ENCODE results near the gene SIRPG.
"Not testable (repeated sequence)": the region's sequence is repeated elsewhere in the genome, so short reads cannot be mapped to it uniquely, and the experiment has no call there.

Gene SIRPG

DNA sequence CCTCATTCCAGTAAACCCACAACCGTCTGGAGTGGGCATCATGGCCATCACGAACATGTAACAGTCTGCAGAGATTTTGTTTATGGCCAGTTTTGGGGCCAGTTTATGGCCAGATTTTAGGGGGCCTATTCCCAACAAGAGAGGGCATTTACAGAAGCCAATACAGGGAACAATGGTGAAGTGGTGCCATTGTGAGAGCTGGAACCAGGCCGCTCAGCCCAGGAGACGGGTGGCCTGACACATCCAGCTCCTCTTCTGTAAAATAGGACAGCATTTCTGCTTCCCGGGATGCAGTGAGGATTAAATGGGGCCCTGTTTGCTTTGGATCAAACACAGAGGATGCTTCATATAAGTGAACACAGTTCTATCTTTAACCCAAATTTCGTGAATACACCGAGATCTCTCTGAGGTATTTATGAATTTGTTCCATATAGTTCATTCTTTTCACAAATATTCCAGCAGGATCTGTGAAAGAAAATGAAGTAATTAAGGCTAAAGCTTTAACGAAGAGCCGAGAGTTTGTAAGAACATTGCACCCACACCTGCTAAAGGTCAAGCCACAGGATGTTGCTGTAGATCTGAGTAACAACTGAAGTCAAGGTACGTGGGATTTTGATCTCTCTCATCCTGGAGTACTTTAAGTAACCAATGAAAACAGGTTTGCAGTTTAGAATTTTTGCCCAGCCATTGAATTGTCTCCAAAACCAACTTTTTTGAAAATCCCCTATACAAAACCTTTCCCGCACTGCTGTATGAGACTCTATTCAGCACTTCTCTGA is 14.5 kb upstream of the SIRPG start:
- no peak for DNase-seq

DNA sequence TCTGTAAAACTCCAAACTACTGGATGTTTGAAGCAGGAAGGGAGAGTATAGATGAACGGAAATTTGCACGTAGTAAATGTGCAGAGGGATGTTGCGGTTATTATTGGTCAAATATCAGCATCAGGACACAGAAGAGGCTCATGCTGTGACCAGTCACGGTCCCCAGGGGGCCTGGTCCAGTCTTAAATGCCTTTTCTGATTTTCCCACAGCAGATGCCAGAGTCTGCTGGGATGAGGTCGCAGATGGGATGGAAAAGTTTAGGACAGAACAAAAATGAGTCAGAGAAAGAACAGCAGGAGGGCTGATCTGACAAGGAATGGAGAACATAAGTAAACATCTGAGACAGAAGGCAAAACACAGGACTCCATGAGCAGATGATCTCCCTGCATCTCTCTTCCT is 11.7 kb upstream of the SIRPG start:
- DNase-seq: no peak

DNA sequence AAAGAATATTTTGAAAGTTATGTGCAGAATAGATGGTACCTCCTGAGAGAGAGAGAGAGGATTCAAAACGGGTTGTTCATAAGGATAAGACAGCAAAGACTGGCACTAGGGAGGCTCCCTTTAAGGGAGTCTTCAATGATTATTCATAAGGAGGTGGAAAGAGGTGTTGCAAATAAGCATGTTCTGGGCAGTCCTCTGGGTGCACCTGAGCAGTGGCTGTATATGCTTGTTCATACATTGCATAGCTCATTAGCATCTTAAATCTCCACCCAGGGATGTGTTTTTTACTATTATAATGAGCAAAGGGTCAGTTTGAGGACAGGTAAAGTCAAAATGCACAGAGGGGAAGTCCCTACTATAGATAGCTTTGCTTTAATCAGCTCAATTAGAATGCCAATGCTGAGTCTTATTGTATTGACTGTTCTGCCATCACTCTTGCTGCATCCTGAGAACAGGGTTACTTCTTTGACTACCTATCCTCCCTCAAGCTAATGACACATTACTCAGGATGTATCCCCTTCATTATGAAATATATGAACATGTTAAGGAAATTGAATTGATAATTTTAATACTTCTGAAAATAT is 10.0 kb upstream of the SIRPG start:
- no peak for DNase-seq

DNA sequence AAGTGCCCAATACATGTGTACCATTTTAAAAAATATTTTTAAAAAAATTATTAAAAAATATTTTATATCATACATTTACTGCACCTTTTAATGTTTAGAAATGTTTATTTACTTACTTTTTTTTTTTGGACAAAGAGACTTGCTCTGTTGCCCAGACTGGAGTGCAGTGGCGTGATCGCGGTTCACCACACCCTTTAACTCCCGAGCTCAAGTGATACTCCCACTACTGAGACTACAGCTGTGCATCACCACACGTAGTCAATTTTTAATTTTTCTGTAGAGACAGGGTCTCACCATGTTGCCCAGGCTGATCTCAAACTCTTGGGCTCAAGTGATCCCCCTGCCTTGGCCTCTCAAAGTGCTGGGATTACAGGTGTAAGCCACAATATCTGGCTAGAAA is 9.2 kb upstream of the SIRPG start:
- DNase-seq: no peak

DNA sequence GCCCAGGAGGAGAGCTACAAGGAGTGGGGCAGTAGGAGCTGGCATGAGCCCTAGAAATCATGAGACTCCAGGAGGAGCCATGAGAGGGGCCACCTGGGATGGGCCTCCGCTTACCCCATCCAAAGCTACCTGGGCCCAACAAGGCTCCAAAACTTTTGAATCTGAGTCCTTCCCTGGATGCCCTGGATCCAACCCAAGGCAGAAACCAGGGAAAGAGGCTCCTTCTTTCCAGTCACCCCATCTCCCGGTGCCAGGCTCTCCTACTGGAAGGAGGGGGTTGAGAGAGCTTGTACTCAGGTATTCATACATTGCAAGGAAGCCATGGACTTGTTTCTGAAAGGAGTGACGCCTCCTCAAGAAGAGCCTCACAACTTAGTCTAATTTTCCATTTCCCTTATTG is 7.8 kb upstream of the SIRPG start:
- no peak for DNase-seq

DNA sequence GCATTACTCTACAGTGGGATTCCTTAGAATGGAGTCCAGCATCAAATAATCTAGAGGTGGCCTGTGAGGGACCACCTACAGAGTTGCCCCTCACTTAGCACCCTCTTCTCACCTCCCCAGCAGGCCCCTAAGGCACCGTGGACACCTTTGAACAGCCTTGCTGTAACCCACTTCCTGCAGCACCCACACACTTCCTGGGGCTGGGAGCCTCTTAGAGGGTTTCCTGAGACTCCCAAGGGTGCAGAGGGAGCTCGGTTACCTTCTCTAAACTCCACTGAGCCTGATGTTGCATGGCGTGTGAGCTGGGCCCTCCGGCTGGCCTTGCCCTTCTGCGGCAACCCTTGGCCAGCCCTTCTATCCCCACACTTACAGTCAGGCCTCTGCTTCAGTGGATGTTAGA is 7.3 kb upstream of the SIRPG start:
- peak; percentile 83 for DNase-seq

DNA sequence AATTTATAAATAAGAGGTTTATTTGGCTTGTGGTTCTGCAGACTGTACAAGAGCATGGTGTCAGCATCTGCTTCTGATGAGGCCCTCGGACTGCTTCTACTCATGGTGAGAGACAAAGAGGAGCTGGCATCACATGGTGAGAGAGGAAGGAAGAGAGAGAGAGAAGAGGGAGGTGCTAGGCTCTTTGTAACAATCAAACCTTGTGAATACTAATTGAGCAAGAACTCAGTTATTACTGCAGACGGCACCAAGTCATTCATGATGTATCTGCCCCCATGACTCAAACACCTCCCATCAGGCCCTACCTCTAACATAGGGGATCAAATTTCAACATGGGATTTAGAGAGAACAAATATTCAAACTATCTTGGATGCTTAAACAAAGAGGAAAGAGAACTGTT is 6.3 kb upstream of the SIRPG start:
- DNase-seq: no peak

DNA sequence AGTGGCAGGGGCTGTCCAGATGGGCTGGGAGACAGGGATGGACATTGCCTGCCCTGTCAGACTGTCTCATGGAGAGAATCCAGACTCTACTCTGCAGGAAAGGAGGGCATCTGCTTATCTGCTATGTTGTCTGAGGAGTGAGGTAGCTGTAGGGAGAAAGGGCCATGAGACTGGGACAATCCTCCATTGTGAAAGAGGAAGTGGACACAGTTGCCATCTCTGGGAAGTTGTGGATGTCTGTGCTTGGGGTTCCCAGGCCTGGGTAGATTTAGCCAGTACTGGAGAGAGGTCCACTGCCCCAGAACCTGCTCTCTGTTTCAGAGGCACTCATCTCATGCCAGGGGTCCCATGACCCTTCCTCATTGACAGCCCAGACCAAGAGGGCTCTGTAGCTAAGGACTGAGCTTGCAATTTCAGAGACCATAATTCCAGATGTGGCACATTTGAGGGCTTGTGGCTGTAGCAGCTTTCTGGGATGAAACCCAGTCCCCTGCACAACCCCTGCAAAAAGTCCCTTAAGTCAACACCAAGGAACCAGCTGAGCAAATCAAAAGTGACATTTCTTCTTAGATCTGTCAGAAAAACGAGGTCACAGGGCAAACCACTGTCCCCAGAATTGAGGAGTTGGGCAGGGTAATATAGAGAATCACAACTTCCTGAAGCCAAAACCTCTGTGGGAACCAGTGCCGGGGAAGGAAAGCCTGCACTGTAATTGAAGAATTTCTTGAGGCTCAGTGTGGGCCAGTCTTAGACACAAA is 4.1 kb upstream of the SIRPG start:
- no peak for DNase-seq

DNA sequence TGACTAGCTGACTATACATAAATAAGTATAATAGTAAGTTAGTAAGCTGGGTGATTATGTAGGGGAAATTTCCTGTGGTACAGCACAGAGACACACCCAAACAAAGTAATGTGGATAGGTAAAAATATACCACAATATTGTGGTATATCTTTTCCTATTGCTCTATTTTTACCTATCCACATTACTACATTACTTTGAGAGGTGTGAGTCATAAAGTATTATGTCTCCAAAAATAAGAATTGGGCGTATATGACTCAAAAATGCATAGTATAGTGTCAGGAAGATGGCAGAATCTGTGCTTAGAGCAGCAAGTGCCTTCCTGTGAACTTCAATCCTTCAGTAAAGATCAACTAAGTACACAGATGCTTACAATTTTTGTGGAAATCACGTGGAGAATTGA is 2.7 kb upstream of the SIRPG start:
- DNase-seq: no peak

DNA sequence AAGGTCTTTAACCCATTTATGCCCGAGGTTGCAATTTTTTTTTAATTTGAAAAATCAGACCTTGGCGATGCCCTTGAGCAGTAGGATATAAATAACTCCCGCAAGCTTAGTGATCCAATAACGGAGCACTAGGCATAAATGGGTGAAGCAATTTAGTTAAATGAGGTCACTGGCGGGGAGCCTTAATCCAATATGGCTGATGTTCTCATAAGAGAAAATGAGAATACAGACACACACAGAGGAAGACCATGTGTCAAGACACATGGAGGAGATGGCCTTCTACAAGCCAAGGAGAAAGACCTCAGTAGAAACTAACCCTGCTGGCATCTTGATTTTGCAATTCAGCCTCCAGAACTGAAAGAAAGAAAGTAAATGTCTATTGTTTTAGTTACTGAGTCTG is 735 bp downstream of the SIRPG start:
- DNase-seq: no peak

DNA sequence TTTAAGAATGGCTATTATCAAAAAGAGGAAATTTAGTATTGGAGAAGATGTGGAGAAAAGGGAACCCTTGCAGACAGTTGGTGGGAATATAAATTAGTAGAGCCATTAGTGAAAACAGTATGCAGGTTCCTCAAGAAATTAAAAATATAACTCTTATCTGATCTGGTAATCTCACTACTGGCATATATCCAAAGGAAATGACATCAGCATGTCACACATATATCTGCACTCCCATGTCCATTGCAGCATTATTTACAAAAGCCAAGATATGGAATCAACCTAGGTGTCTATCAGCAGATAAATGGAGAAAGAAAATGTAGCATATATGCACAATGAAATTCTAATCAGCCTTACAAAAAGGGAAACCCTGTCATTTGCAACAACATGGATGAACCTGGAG is 2.6 kb downstream of the SIRPG start:
- no peak for DNase-seq

DNA sequence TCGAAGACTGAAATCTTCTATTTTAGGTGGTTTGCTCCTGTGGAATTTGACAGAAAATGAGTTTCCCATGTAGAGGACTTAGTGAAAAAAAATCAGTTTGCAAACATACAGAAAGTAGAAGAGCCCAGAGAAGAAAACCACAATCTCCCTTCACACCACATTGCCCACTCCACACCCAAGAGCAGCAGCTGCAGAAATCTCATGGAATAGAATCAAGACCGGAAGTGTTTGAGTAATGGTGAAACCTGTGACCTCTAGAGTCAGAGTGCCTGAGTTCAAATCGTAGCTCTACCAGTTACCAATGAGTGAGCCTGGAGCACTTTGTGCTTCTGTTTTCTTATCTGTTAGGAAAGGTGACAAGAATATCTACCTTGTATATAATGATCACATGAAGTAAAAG is 4.6 kb downstream of the SIRPG start:
- no peak for DNase-seq

DNA sequence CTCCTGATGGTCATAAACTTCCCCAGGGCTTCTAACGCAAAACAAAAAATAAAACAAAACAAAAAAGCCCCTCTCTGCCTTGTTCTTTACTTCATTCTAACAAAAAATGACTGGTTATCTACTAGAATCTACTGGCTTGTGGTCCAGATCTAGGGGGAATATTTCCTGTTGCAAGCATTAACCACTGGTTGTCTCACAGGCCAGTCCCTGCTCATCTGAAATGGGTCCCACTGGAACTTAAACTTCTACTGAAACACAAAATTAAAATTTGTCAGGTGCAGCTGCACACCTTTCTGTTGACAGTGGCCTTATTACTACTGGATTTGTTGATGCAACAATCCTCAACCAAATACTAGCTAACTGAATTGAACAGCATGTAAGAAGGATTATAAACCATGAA is 5.5 kb downstream of the SIRPG start:
- DNase-seq: no peak

DNA sequence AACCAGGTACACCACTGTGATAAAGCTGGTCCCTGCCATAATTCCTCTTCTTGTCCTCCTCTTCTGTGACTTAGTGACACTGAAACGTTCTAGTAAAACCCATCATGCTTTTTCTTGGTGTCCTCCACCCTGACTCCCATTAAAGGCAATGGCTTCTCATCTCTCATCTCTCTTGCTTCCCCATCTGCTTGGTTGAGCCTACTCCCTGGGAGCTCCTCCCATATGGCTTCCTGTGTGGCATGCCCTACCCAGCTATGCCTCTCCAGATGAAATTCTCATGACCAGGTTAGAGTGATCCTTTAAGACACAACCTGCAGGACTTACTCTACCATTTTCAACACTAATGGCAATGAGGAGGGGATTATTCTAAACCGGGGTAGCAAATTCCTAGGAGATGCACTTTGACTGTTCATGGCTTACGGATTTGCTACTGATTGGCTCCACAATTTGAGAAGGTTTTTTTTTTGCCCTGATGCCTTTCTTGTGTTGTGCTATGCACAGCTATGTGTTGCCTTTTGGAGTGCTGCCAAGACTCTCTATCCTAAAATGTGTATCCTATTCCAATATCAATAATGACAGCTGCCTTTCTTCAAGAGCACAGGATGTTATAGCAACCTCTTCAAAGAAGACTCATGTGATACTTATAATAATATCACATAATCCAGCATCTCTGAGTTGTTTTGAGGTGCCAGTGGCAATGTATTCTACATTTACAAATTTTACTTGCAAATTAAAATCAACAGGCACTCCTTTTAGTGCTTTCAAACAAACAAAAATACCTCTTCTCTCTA is 6.1 kb downstream of the SIRPG start:
- no peak for DNase-seq

DNA sequence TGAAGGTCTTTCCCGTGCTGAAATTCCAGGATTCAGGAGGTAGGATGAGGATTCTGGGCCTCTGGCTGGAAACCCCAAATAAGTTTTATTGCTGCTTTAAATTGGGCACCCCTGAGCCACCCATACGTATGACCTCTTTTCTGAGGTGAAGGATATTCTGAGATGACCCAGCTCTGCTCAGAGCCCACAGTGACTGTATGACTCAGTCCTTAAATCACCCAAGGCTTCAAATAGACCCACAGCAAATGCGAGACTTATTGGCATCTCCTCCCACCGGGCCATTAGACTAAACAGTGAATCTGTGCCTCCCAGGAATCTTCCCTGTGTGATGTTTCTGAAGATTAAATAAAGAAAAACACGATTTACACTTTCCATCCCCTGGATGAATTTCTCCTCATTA is 9.5 kb downstream of the SIRPG start:
- no peak for DNase-seq

DNA sequence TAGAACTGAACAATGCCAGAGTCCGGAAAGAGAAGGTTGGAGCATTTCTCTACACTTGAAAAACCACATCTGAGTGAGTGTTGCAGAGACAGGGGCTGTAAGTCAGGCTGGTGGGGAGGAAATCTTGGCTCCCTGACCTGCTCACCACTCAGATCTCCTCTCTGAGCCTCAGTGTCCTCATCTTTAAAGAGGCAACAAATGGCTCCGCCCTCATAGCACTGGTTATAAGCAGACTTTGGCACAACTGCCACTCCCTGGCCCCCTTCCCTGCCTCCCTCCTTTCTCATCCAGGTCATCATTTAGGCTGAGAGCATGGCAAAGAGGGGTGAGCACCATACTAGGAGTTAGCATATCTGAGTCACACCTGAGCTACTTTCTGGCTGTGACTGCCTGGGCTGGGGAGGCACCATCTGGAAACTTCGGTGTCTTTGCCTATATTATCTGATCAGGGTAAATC is 10.6 kb downstream of the SIRPG start:
- DNase-seq: peak; percentile 74

DNA sequence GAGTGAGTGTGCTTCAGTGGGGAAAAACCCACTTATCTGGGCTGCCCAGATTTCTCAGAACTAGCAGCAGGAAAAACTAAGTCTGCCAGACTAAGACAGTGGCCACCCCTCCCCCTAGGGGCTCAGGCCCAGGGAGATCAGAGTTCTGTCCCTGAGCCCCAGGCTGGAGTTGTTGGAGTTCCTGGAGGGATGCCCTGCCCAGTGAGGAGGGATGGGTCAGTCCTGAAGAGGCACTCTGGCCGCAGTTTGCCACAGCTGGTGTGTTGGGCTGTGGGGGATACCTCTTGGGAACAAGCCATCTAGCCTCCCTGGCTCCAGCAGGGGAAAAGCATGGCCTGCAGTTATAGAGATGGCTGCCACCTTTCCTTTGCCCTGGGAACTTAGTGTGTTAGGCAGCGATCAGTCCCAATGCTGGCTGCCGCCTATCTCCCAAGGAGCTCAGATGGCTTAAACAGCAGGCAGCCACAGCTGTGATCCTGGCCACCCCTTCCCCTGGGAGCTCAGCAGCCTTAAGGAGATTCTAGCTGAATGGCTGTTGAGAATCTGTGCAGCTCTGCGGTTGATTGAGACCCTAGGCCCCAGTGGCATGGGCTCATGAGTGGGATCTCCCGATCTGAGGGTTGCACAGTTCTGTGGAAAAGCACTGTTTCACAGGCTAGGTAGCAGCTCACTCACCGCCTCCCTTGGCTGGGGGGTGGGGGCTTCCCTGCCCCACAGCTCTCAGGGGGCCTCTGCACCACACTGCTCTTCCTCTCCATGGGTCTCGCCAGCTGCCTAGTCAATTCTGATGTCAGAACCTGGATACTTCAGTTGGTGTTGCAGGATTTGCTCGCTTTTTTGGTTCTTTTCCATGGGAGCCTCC is 13.2 kb downstream of the SIRPG start:
- DNase-seq: no peak

DNA sequence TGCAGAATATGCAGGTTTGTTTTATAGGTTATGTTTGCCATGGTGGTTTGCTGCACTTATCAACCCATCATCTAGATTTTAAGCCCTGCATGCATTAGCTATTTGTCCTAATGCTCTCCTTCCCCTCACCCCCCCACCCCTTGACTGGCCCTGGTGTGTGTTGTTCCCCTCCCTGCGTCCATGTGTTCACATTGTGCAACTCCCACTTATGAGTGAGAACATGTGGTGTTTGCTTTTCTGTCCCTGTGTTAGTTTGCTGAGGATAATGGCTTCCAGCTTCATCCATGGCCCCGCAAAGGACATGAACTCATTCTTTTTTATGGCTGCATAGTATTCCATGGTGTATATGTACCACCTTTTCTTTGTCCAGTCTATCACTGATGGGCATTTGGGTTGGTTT is 18.9 kb downstream of the SIRPG start:
- not testable (repeated sequence) for DNase-seq

DNA sequence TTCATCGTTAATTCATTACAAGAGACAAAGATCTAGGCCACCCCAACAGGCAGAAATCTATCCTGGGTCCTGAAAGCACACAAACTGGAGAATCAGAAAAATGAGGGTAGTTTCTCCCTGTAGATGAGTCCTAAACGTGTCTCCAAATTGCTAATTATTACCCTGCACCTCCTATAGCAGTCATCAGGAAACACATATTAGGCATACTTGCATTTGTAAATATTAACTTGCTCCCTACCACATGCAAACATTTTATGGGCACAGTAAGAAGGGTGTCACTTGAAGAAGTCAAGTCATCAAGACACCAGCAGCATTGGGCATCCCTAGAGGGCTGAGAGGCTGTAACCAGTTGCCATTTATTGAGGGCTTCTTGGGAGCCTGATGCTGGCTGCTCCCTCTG is 19.8 kb downstream of the SIRPG start:
- DNase-seq: no peak

DNA sequence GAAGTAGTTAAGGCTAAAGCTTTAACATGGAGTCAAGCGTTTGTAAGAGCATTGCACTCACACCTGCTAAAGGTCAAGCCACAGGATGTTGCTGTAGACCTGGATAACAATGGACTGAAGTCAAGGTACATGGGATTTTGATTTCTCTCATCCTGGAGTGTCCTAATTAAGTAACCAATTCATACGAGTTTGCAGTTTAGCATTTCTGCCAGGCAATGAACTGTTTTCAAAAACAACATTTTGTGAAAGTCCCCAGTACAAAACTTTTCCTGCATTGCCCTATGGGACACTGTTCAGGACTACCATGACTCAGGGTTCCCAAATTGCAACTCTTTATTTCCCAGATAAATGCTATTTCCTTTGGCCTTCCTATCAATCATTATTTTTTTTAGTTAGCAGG is 20.4 kb downstream of the SIRPG start:
- no peak for DNase-seq

DNA sequence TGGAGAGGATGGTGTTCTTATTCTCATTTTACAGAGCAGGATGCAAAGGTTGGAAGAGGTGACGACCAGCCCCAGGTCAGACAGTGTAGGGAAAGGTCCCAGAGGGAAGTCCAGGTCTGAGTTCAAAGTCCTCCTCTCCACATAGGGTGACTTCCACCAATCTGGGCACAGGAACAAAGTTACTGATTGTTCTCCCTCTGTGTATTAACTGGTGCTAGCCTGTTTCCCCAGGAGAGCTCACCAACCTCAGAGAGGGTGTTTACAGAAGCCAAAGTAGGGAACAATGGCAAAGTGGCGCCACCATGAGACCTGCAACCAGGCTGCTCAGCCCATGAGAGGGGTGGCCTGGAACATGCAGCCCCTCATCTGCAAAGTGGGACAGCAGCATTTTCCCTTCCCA is 21.0 kb downstream of the SIRPG start:
- no peak for DNase-seq

DNA sequence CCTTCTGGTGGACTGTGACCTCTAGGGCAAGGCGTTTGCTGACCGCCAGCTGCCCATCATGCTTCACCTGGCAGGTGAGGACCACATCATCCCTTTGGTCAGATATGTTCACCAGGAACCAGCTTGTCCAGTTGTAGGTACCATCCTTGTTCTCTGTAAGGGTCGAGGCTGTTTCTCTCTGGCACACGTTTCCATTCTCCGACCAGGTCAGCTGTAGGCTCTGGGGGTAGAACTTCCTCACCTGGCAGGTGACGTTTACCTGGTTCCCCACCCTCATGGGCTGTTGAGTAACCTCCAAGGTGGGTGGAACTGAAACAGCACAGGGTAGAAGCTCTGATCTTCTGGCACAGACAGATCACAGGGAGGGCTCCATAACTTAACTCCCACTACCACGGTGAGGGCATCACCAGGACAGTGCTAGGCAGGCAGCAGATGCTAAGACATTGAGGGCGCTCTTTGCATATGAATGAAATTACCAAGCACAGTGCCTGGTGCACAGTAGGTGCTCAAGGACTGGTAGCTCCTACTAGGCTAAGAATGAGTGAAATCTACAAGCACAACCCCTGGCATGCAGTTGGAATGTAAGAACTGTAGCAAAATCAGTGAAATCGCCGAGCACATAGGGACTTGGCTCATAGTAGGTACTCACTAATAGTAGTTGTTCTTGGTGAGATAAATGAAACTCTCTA is 22.1 kb downstream of the SIRPG start:
- no peak for DNase-seq
